Measurements from ENCODE around the gene ALDH18A1.

ALDH18A1 gene

DNA sequence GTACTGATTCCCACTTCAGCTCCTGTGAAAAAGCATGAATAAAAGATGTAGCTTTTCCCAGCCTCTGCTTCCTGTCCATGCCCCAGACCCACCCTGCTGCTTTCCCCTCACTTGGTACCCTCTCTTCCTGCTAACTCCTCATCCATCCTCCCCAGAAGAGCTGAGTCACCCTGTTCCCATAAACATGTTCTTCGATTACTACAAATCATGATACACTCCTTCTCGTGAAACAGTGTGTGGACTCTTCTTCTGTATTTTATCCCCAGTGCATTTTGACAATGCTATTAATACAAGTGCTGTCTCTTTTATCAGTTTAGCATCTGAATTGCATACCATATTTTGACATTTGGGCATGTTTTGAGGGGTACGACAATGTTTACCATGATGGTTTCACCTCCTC lies 49.6 kb downstream of the ALDH18A1 start:
- H3F3A ChIP-seq (ENCODE audit: insufficient read depth, low read length): no peaks in the 10 kb centered on the region
- H3K9me3 ChIP-seq (ENCODE audit: low read length): no peaks in the 10 kb centered on the region
- H3K27ac ChIP-seq (ENCODE audit: low read depth, low read length, poor library complexity, severe bottlenecking): no peak overlapping the region
- no peak for TF ChIP-seq EZH2 (IDR thresholded peaks at IDR 0.05; ENCODE audit: borderline replicate concordance, low read length)
- TF ChIP-seq, protein P1, sequence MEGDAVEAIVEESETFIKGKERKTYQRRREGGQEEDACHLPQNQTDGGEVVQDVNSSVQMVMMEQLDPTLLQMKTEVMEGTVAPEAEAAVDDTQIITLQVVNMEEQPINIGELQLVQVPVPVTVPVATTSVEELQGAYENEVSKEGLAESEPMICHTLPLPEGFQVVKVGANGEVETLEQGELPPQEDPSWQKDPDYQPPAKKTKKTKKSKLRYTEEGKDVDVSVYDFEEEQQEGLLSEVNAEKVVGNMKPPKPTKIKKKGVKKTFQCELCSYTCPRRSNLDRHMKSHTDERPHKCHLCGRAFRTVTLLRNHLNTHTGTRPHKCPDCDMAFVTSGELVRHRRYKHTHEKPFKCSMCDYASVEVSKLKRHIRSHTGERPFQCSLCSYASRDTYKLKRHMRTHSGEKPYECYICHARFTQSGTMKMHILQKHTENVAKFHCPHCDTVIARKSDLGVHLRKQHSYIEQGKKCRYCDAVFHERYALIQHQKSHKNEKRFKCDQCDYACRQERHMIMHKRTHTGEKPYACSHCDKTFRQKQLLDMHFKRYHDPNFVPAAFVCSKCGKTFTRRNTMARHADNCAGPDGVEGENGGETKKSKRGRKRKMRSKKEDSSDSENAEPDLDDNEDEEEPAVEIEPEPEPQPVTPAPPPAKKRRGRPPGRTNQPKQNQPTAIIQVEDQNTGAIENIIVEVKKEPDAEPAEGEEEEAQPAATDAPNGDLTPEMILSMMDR (IDR thresholded peaks at IDR 0.05; ENCODE audit: low read length): no peak
- H3K36me3 ChIP-seq (ENCODE audit: insufficient read depth, low read length): peaks cover 26% of the 10 kb centered on the region
- H3K27me3 ChIP-seq (ENCODE audit: insufficient read depth, low read length): no peaks in the 10 kb centered on the region
- H2AFZ ChIP-seq (ENCODE audit: low read length): no peak overlapping the region
- H3K9me2 ChIP-seq (ENCODE audit: low read depth, low read length): no peaks in the 10 kb centered on the region
- H3K79me2 ChIP-seq (ENCODE audit: insufficient read depth, low read length): no peaks in the 10 kb centered on the region
- H3K4me1 ChIP-seq (ENCODE audit: insufficient read depth, low read length, severe bottlenecking): no peaks in the 10 kb centered on the region
- H3K4me2 ChIP-seq (ENCODE audit: low read length): no peak overlapping the region
- H3K4me3 ChIP-seq (ENCODE audit: low read depth, low read length, poor library complexity, severe bottlenecking): no peak overlapping the region
- no peaks in the 10 kb centered on the region for H4K20me1 ChIP-seq (ENCODE audit: insufficient read depth, low read length)
- H3K9ac ChIP-seq (ENCODE audit: low read length): no peak overlapping the region

DNA sequence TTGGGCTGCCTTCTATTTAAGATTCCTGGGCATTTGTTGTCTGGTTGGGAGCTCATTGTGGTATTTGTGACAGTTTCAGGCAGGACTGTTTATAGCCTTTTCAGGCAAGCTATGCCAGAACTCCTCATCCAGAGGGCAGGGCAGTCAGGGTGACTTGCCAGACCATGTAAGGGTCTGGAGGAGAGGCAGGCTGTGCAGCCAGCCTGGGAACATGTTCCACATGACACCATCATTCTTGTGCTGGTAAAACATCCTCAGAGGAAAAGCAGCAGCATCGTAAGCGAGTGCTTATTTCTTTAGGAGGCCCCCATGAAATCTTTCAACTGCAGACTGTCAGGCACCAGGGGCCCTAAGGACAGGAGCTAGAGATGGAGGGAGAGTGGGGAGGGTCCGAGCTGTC lies 51.3 kb downstream of the ALDH18A1 start:
- no peak overlapping the region for H3K27ac ChIP-seq (ENCODE audit: low read depth, low read length, poor library complexity, severe bottlenecking)
- no peaks in the 10 kb centered on the region for H4K20me1 ChIP-seq (ENCODE audit: insufficient read depth, low read length)
- no peaks in the 10 kb centered on the region for H3F3A ChIP-seq (ENCODE audit: insufficient read depth, low read length)
- H3K79me2 ChIP-seq (ENCODE audit: insufficient read depth, low read length): no peaks in the 10 kb centered on the region
- H3K4me1 ChIP-seq (ENCODE audit: insufficient read depth, low read length, severe bottlenecking): no peaks in the 10 kb centered on the region
- no peaks in the 10 kb centered on the region for H3K27me3 ChIP-seq (ENCODE audit: insufficient read depth, low read length)
- H3K4me3 ChIP-seq (ENCODE audit: low read depth, low read length, poor library complexity, severe bottlenecking): no peak overlapping the region
- H3K9ac ChIP-seq (ENCODE audit: low read length): no peak overlapping the region
- no peak overlapping the region for H3K4me2 ChIP-seq (ENCODE audit: low read length)
- TF ChIP-seq, protein P1 (IDR thresholded peaks at IDR 0.05; ENCODE audit: low read length): no peak
- TF ChIP-seq EZH2 (IDR thresholded peaks at IDR 0.05; ENCODE audit: borderline replicate concordance, low read length): no peak
- peaks cover 11% of the 10 kb centered on the region for H3K36me3 ChIP-seq (ENCODE audit: insufficient read depth, low read length)
- H2AFZ ChIP-seq (ENCODE audit: low read length): no peak overlapping the region
- no peaks in the 10 kb centered on the region for H3K9me2 ChIP-seq (ENCODE audit: low read depth, low read length)
- H3K9me3 ChIP-seq (ENCODE audit: low read length): no peaks in the 10 kb centered on the region

DNA sequence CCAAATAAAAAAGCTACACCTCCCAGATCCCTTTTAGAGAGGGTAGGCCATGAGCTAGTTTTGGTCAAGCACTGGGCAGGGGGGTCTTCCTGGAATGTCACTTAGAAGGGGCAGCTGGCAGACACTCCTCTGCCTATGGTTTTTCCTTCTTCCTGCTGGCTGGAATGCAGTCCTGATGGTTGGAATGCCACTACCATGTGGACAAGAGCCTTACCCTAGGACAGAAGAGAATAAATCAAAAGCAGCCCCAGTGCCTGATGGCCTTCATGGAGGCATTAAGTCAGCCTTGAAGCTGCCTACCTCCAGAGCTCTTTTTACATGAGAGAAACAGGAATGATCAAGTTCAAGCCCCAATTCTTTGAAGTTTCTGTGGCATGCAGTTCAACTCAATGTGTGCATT lies 51.9 kb downstream of the ALDH18A1 start:
- H3K9ac ChIP-seq (ENCODE audit: low read length): no peak overlapping the region
- H3K27me3 ChIP-seq (ENCODE audit: insufficient read depth, low read length): no peaks in the 10 kb centered on the region
- no peak overlapping the region for H3K27ac ChIP-seq (ENCODE audit: low read depth, low read length, poor library complexity, severe bottlenecking)
- H3K79me2 ChIP-seq (ENCODE audit: insufficient read depth, low read length): no peaks in the 10 kb centered on the region
- H2AFZ ChIP-seq (ENCODE audit: low read length): no peak overlapping the region
- TF ChIP-seq EZH2 (IDR thresholded peaks at IDR 0.05; ENCODE audit: borderline replicate concordance, low read length): no peak
- TF ChIP-seq, protein P1 (IDR thresholded peaks at IDR 0.05; ENCODE audit: low read length): no peak
- H3K36me3 ChIP-seq (ENCODE audit: insufficient read depth, low read length): peaks cover 8% of the 10 kb centered on the region; the same call in 1 of the 2 replicates
- H3K9me3 ChIP-seq (ENCODE audit: low read length): no peaks in the 10 kb centered on the region
- H3K4me3 ChIP-seq (ENCODE audit: low read depth, low read length, poor library complexity, severe bottlenecking): no peak overlapping the region
- no peaks in the 10 kb centered on the region for H3F3A ChIP-seq (ENCODE audit: insufficient read depth, low read length)
- H4K20me1 ChIP-seq (ENCODE audit: insufficient read depth, low read length): no peaks in the 10 kb centered on the region
- H3K4me2 ChIP-seq (ENCODE audit: low read length): no peak overlapping the region
- H3K4me1 ChIP-seq (ENCODE audit: insufficient read depth, low read length, severe bottlenecking): no peaks in the 10 kb centered on the region
- H3K9me2 ChIP-seq (ENCODE audit: low read depth, low read length): no peaks in the 10 kb centered on the region

Data from OCI-LY1 (cell line).